ENCODE data around the gene VRK2. TPM values are rescaled to one million over a fixed set of nuclear protein-coding genes. Genes with fewer than 3 reads are reported as not detected.

Gene VRK2
- total RNA-seq, 1 donor from 2014 or later: 63.0 TPM

GRCh38 chr2:58045580-58046334 lies 849 bp upstream of the VRK2 start:
- Mint-ChIP-seq H3K27me3 (no peaks in the 10 kb centered on the region), H3K9me3 (no peaks in the 10 kb centered on the region), H3K4me3 (peak overlapping the region; percentile 91), H3K36me3 (ENCODE audit: low read depth) (peaks cover 20% of the 10 kb centered on the region), H3K4me1 (peaks cover 50% of the 10 kb centered on the region), H3K27ac (peak overlapping the region; percentile 95)
- DNase-seq: peak; percentile 16
- no peak for TF ChIP-seq CTCF (IDR thresholded peaks at IDR 0.05)
- ChIA-PET CTCF (interaction anchor here (1.3 to 1.4 kb wide), 4 partner anchors 13 to 140 kb away, joined by 5 to 7 read pairs (median 6); no protein-coding TSS in a partner anchor), POLR2A (interaction anchor here (0.6 to 3.6 kb wide), 26 partner anchors 9 to 192 kb away, joined by 3 to 83 read pairs (median 5); no protein-coding TSS in a partner anchor)
- ATAC-seq (ENCODE audit: low read depth): no peak
- intact Hi-C loops (cut with micrococcal nuclease): loop anchor here (1.0 to 5.0 kb wide), 7 partner anchors 10 to 285 kb away; partner anchors contain the start of gene FANCL

GRCh38 chr2:58046335-58046584 lies 346 bp upstream of the VRK2 start:
- no peaks in the 10 kb centered on the region for H3K27me3 Mint-ChIP-seq
- intact Hi-C loops (cut with micrococcal nuclease): loop anchor here (1.0 to 5.0 kb wide), 7 partner anchors 11 to 286 kb away; partner anchors contain the start of gene FANCL
- ChIA-PET CTCF (interaction anchor here (1.3 to 1.4 kb wide), 4 partner anchors 13 to 140 kb away, joined by 5 to 7 read pairs (median 6); no protein-coding TSS in a partner anchor), POLR2A (interaction anchor here (0.6 to 3.6 kb wide), 27 partner anchors 8 to 191 kb away, joined by 3 to 83 read pairs (median 5); no protein-coding TSS in a partner anchor)
- H3K9me3 Mint-ChIP-seq: no peaks in the 10 kb centered on the region
- DNase-seq (no peak), ATAC-seq (ENCODE audit: low read depth) (no peak)
- H3K4me1 Mint-ChIP-seq: peaks cover 47% of the 10 kb centered on the region
- peak overlapping the region; percentile 91 for H3K4me3 Mint-ChIP-seq
- H3K27ac Mint-ChIP-seq: peak overlapping the region; percentile 95
- peaks cover 23% of the 10 kb centered on the region for H3K36me3 Mint-ChIP-seq (ENCODE audit: low read depth)
- no peak for TF ChIP-seq CTCF (IDR thresholded peaks at IDR 0.05)

GRCh38 chr2:58047373-58047935 lies 848 bp downstream of the VRK2 start:
- Mint-ChIP-seq H3K9me3 (no peaks in the 10 kb centered on the region), H3K27me3 (no peaks in the 10 kb centered on the region), H3K4me1 (peaks cover 52% of the 10 kb centered on the region), H3K36me3 (ENCODE audit: low read depth) (peaks cover 34% of the 10 kb centered on the region), H3K27ac (peak overlapping the region; percentile 95), H3K4me3 (peak overlapping the region; percentile 91)
- POLR2A ChIA-PET: interaction anchor here (1.0 to 3.6 kb wide), 12 partner anchors 13 to 142 kb away, joined by 3 to 83 read pairs (median 8); no protein-coding TSS in a partner anchor
- ATAC-seq (ENCODE audit: low read depth): no peak
- no peak for TF ChIP-seq CTCF (IDR thresholded peaks at IDR 0.05)
- intact Hi-C loops (cut with micrococcal nuclease): loop anchor here (1.0 to 5.0 kb wide), 4 partner anchors 8 to 193 kb away; partner anchors contain the start of gene FANCL
- no peak for DNase-seq
- CTCF ChIA-PET: interaction anchor here (1.4 kb wide), 1 partner anchor 14 kb away, joined by 7 read pairs; no protein-coding TSS in a partner anchor

GRCh38 chr2:58047961-58048360 lies 1.4 kb downstream of the VRK2 start:
- intact Hi-C loops (cut with micrococcal nuclease): loop anchor here (1.0 to 5.0 kb wide), 4 partner anchors 9 to 193 kb away; partner anchors contain the start of gene FANCL
- ChIA-PET POLR2A (no interaction called here), CTCF (no interaction called here)
- Mint-ChIP-seq H3K4me1 (peaks cover 49% of the 10 kb centered on the region), H3K27me3 (no peaks in the 10 kb centered on the region), H3K36me3 (ENCODE audit: low read depth) (peaks cover 38% of the 10 kb centered on the region), H3K4me3 (peak overlapping the region; percentile 78), H3K27ac (peak overlapping the region; percentile 95), H3K9me3 (no peaks in the 10 kb centered on the region)
- no peak for DNase-seq
- no peak for ATAC-seq (ENCODE audit: low read depth)
- TF ChIP-seq CTCF (IDR thresholded peaks at IDR 0.05): no peak

GRCh38 chr2:58051445-58051844 lies 4.8 kb downstream of the VRK2 start:
- intact Hi-C loops (cut with micrococcal nuclease): loop anchor here (2.0 kb wide), 1 partner anchor 13 kb away; no protein-coding TSS in a partner anchor
- Mint-ChIP-seq H3K27ac (peak overlapping the region; percentile 24), H3K27me3 (no peaks in the 10 kb centered on the region), H3K36me3 (ENCODE audit: low read depth) (peaks cover 51% of the 10 kb centered on the region), H3K9me3 (no peaks in the 10 kb centered on the region), H3K4me3 (no peak overlapping the region), H3K4me1 (peaks cover 34% of the 10 kb centered on the region)
- ATAC-seq (ENCODE audit: low read depth): no peak
- DNase-seq: no peak
- CTCF ChIA-PET: no interaction called here
- POLR2A ChIA-PET: no interaction called here
- TF ChIP-seq CTCF (IDR thresholded peaks at IDR 0.05): no peak

All from activated B cell treated with CpG ODN at 0.5 μM for 24 hours (primary cell).